Suprapubic skin (tissue), 4 donors: ENCODE data around the gene EARS2. TPM values are rescaled to one million over a fixed set of nuclear protein-coding genes. Genes with fewer than 3 reads are reported as not detected.

Experiments used
- DNase-seq, 2 donors: peaks; one replicate each; pipeline ENCODE4 v3.0.0-alpha.2; 2019; ENCODE audit warnings: low spot score in 2 of 2
- H3K27ac ChIP-seq: fragments of 200-600 bp; sonication (generic); one replicate; pipeline ENCODE4 v1.5.1; 2019
- H3K27me3 ChIP-seq: fragments of 200-600 bp; sonication (generic); one replicate; pipeline ENCODE4 v1.5.1; 2019
- H3K36me3 ChIP-seq: fragments of 200-600 bp; sonication (generic); one replicate; pipeline ENCODE4 v1.5.1; 2019
- H3K4me1 ChIP-seq: fragments of 200-600 bp; sonication (generic); one replicate; pipeline ENCODE4 v1.5.1; 2019
- H3K4me3 ChIP-seq: fragments of 200-600 bp; sonication (generic); one replicate; pipeline ENCODE4 v1.5.1; 2019; ENCODE audit warnings: mild to moderate bottlenecking
- H3K9me3 ChIP-seq: fragments of 200-600 bp; sonication (generic); one replicate; pipeline ENCODE4 v1.5.1; 2019
- EP300 ChIP-seq: sonication (generic); formaldehyde crosslinking; IDR thresholded peaks from one replicate; pipeline ENCODE4 v1.6.1; 2017; ENCODE audit warnings: antibody characterized with exemption
- POLR2A ChIP-seq, 2 donors: fragments of 450-650 bp; IDR thresholded peaks; one replicate each; pipeline ENCODE4 v1.6.1; 2017; ENCODE audit warnings: antibody characterized with exemption in 2 of 2, mild to moderate bottlenecking in 2 of 2, moderate library complexity in 2 of 2
- POLR2AphosphoS5 ChIP-seq, 3 donors: sonication (generic); formaldehyde crosslinking; IDR thresholded peaks; one replicate each; pipeline ENCODE4 v1.6.1; 2017; ENCODE audit warnings: antibody characterized with exemption in 3 of 3
- WGBS: methylation state at CpG from one replicate; pipeline ENCODE4 v1.1.5; 2018; 5-methylcytosine and 5-hydroxymethylcytosine counted together
- total RNA-seq, 4 donors: library from RNA; depleted of rRNA; stranded (reverse); fragments of >200 nt; gene quantifications; one replicate each; pipeline ENCODE4 v1.1.0, GENCODE V29; 2016
- TF ChIP-seq, protein P1 (sequence below), 2 donors: fragments of 200-600 bp in 1 of 2; fragments of 450-650 bp in 1 of 2; sonication (generic) in 1 of 2; IDR thresholded peaks; one replicate each; pipeline ENCODE4 v1.5.1; 2016 to 2019; ENCODE audit warnings: antibody characterized with exemption in 2 of 2, mild to moderate bottlenecking in 1 of 2, moderate library complexity in 1 of 2

Gene EARS2
- total RNA-seq, 4 donors from 2014 or later = 24.1 to 37.2 (median 36.6) TPM

GRCh38 chr16:23539984-23540816 is 16.9 kb downstream of the EARS2 start:
- Histone ChIP-seq H3K27ac (no peak overlapping the region), H3K36me3 (peaks cover 62% of the 10 kb centered on the region)
- WGBS = 92% methylated on average over 11 of the region's 11 CpGs

DNA sequence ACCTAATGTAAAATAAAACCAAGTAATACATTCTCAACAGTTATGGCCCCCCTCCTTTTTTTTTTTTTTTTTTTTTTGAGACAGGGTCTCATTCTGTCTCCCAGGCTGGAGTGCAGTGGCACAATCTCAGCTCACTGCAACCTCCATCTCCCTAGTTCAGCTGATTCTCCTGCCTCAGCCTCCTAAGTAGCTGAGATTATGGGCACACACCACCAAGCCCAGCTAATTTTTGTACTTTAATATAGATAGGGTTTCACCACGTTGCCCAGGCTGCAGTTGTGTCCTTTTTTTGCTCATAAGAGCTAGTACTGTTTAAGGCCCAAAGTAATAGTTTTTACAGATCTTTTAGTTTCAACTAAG is 18.3 kb downstream of the EARS2 start:
- TF ChIP-seq POLR2A (IDR thresholded peaks at IDR 0.05) (no peak), POLR2AphosphoS5 (IDR thresholded peaks at IDR 0.05) (no peak)
- TF ChIP-seq, protein P1, sequence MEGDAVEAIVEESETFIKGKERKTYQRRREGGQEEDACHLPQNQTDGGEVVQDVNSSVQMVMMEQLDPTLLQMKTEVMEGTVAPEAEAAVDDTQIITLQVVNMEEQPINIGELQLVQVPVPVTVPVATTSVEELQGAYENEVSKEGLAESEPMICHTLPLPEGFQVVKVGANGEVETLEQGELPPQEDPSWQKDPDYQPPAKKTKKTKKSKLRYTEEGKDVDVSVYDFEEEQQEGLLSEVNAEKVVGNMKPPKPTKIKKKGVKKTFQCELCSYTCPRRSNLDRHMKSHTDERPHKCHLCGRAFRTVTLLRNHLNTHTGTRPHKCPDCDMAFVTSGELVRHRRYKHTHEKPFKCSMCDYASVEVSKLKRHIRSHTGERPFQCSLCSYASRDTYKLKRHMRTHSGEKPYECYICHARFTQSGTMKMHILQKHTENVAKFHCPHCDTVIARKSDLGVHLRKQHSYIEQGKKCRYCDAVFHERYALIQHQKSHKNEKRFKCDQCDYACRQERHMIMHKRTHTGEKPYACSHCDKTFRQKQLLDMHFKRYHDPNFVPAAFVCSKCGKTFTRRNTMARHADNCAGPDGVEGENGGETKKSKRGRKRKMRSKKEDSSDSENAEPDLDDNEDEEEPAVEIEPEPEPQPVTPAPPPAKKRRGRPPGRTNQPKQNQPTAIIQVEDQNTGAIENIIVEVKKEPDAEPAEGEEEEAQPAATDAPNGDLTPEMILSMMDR (IDR thresholded peaks at IDR 0.05) = no peak
- peaks cover 62% of the 10 kb centered on the region for H3K36me3 ChIP-seq
- no peaks in the 10 kb centered on the region for H3K9me3 ChIP-seq
- H3K27ac ChIP-seq = no peak overlapping the region
- no peaks in the 10 kb centered on the region for H3K27me3 ChIP-seq
- DNase-seq = no peak
- WGBS = 94% methylated on average over 1 of the region's 1 CpG
- no peak overlapping the region for H3K4me3 ChIP-seq
- no peaks in the 10 kb centered on the region for H3K4me1 ChIP-seq

More at GRCh38 chr16:23539984-23540816, 16.9 kb downstream of the EARS2 start:
- no peak for DNase-seq
- H3K9me3 ChIP-seq = no peaks in the 10 kb centered on the region
- no peaks in the 10 kb centered on the region for H3K27me3 ChIP-seq
- H3K4me1 ChIP-seq = no peaks in the 10 kb centered on the region
- H3K4me3 ChIP-seq = no peak overlapping the region
- no peak for TF ChIP-seq POLR2AphosphoS5 (IDR thresholded peaks at IDR 0.05)
- no peak for TF ChIP-seq POLR2A (IDR thresholded peaks at IDR 0.05)
- TF ChIP-seq EP300 = no peak
- TF ChIP-seq, protein P1 (IDR thresholded peaks at IDR 0.05) = no peak

- Histone ChIP-seq H3K27ac (no peak overlapping the region), H3K36me3 (peaks cover 64% of the 10 kb centered on the region), H3K27me3 (no peaks in the 10 kb centered on the region), H3K4me1 (no peaks in the 10 kb centered on the region), H3K4me3 (no peak overlapping the region), H3K9me3 (no peaks in the 10 kb centered on the region)
- no peak for TF ChIP-seq EP300
- no peak for TF ChIP-seq POLR2AphosphoS5 (IDR thresholded peaks at IDR 0.05)
- TF ChIP-seq, protein P1 (IDR thresholded peaks at IDR 0.05) = no peak
- no peak for TF ChIP-seq POLR2A (IDR thresholded peaks at IDR 0.05)
- DNase-seq = no peak
- WGBS = 84% methylated on average over 3 of the region's 3 CpGs
Observed at GRCh38 chr16:23537390-23537789, 19.8 kb downstream of the EARS2 start.

DNA sequence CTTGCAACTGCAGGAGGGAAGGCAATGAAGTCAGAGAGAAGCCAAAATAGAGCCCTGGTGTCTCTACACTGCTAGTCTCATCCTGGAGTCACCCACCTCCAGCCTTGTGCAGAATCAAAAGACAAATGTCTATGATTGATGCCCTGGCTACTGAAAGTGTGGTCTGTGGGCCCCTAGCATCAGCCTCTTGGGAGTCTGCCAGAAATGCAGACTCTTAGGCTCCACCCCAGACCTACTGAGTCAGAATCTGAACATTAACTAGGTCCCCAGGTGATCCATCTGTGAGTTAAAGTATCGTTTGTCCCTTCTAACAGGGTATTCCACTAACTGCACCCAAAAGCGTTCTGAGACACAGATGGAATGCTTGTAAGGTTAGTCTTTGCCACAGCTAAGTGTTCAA is 21.2 kb downstream of the EARS2 start:
- no peak for DNase-seq
- H3K4me1 ChIP-seq = no peaks in the 10 kb centered on the region
- H3K36me3 ChIP-seq = peaks cover 69% of the 10 kb centered on the region
- H3K9me3 ChIP-seq = no peaks in the 10 kb centered on the region
- TF ChIP-seq, protein P1 (IDR thresholded peaks at IDR 0.05) = no peak
- TF ChIP-seq POLR2AphosphoS5 (IDR thresholded peaks at IDR 0.05) = no peak
- TF ChIP-seq EP300 = no peak
- no peak for TF ChIP-seq POLR2A (IDR thresholded peaks at IDR 0.05)
- H3K4me3 ChIP-seq = no peak overlapping the region
- no peaks in the 10 kb centered on the region for H3K27me3 ChIP-seq
- 75% methylated on average over 2 of the region's 2 CpGs for WGBS
- no peak overlapping the region for H3K27ac ChIP-seq
